ENCODE data around the gene ZNF641. TPM values are rescaled to one million over a fixed set of nuclear protein-coding genes. Genes with fewer than 3 reads are reported as not detected.

ZNF641 gene
- total RNA-seq, 1 experiment from 2014 or later, result 13.5 TPM

- DNase-seq (ENCODE audit: low read depth, low spot score) (no peak), ATAC-seq (no peak)
- H3K9me3 ChIP-seq (ENCODE audit: control insufficient read depth, insufficient read depth, low read depth, low read length), result no peaks in the 10 kb centered on the region
- POLR2A ChIA-PET, result interaction anchor here (0.6 kb wide), 1 partner anchor 8 kb away, joined by 3 read pairs; no protein-coding TSS in a partner anchor
- no peak overlapping the region for H3K4me3 ChIP-seq (ENCODE audit: low read depth in 2 of 2, low read length in 2 of 2)
- CTCF ChIA-PET, result no interaction called here
- TF ChIP-seq SIN3A (IDR thresholded peaks at IDR 0.05; ENCODE audit: borderline replicate concordance, insufficient read depth, low read depth, low read length) (no peak), REST (IDR thresholded peaks at IDR 0.05; ENCODE audit: insufficient read depth in 1 of 2, low read depth in 2 of 2, low read length in 1 of 2) (no peak), CTCF (IDR thresholded peaks at IDR 0.05) (no peak), TCF7L2 (IDR thresholded peaks at IDR 0.05; ENCODE audit: low read depth, low read length) (no peak), POLR2AphosphoS5 (IDR thresholded peaks at IDR 0.05; ENCODE audit: low read depth, low read length) (no peak)
- no peaks in the 10 kb centered on the region for H3K4me1 ChIP-seq (ENCODE audit: control insufficient read depth, insufficient read depth, low read length)
- intact Hi-C loops (cut with micrococcal nuclease; ENCODE audit: unreplicated experiment) (no loop called here), in situ Hi-C loops (cut with HindIII; ENCODE audit: low pct_unique_long_range_greater_than_20kb, low sequenced_read_pairs) (no loop called here)
- no TSS peak for BruUV-seq (replicated peaks)
- H3K27me3 ChIP-seq (ENCODE audit: control insufficient read depth, insufficient read depth, low read length), result peaks cover 12% of the 10 kb centered on the region
- no peaks in the 10 kb centered on the region for H3K36me3 ChIP-seq (ENCODE audit: control insufficient read depth, insufficient read depth, low read length)
- no peak overlapping the region for H3K27ac ChIP-seq (ENCODE audit: low read length)
Measured at GRCh38 chr12:48288387-48289268, 62.1 kb downstream of the ZNF641 start.

Other genes with a start within 250 kb of the ZNF641 start
- 35.2 TPM for gene SENP1, start 244.8 kb downstream of the ZNF641 start, total RNA-seq (2021; ENCODE audit: unreplicated experiment)
- gene PFKM, start 231.6 kb downstream of the ZNF641 start, total RNA-seq (2021; ENCODE audit: unreplicated experiment), result 56.1 TPM
- gene ASB8, start 193.4 kb downstream of the ZNF641 start, total RNA-seq (2021; ENCODE audit: unreplicated experiment), result 17.1 TPM
- gene CCDC184, start 167.3 kb downstream of the ZNF641 start, total RNA-seq (2021; ENCODE audit: unreplicated experiment), result 0.74 TPM
- not detected for gene OR10AD1, start 147.6 kb downstream of the ZNF641 start, total RNA-seq (2021; ENCODE audit: unreplicated experiment)
- gene ANP32D, start 121.6 kb upstream of the ZNF641 start, total RNA-seq (2021; ENCODE audit: unreplicated experiment), result not detected
- not detected for gene C12orf54, start 131.6 kb upstream of the ZNF641 start, total RNA-seq (2021; ENCODE audit: unreplicated experiment)
- gene OR8S1, start 174.7 kb upstream of the ZNF641 start, total RNA-seq (2021; ENCODE audit: unreplicated experiment), result not detected
- not detected for gene LALBA, start 219.1 kb upstream of the ZNF641 start, total RNA-seq (2021; ENCODE audit: unreplicated experiment)

Measured in Panc1 (cell line).